COR-L47 (cell line): ENCODE measurements around the gene ADAMTS10.
"Not testable (repeated sequence)": the region's sequence is repeated elsewhere in the genome, so short reads cannot be mapped to it uniquely, and the experiment has no call there.

Experiments used
- DNase-seq: peaks from one replicate; lab custom pipeline; 2025; lab: John Stamatoyannopoulos, UW

ADAMTS10 gene

DNA sequence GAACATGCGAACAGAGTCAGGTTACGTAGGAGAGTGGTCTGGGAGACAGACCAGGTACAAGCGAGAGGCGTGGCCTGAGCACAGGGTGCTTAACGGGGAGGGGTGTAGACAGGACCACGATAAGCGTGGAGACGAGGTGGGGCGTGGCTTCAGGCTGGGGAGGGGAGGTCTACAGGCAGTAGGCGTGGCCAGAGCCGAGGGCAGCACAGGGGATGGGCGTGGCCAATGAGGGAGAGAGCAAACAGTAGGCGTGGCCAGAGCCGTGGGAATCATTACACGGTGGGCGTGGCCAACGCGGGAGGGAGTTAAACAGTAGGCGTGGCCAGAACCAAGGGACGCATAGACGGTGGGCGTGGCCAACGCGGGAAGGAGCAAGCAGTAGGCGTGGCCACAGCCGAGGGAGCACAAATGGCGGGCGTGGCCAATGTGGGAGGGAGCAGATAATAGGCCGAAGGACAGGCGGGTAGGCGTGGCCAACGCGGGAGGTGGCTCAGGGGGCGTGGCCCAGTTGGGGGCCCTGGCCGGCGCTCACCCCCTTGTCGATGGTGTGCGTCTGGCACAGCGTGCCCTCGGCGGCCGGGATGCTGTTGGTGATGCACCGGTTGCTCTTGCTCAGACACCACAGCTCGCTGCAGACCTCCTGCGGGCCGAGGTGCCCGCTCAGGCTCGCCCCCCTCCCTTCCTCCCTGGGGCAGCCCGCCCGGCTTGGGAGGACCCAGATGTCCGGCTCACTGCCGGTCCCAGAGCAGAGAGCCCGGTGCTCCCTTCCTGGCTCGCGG lies 18.1 kb downstream of the ADAMTS10 start:
- no peak for DNase-seq

DNA sequence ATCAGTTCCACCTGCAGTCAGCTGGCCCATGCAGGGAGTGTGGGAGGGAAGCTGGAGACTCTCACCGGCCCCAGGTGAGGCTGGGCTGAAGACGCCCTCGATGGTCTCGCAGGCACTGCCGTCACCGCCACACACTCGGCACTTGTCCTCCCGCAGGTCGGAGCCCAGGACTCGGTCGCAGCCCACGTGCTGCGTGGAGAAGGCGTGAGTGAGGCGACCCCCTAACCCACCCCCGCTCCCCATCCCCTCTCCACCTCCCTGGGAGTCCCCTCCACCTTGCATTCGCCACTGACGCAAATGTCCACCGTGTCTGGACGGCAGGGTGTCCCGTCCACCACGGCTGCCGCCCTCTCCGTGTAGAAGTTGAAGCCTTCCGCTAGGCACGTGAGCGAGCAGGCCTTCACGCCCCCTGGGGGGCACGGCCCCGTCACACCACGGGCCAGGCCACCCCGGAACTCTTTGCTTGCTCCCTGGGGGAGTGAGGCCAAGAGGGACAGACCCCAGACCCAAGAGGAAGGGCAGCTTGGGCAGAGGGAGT lies 21.3 kb downstream of the ADAMTS10 start:
- no peak for DNase-seq

DNA sequence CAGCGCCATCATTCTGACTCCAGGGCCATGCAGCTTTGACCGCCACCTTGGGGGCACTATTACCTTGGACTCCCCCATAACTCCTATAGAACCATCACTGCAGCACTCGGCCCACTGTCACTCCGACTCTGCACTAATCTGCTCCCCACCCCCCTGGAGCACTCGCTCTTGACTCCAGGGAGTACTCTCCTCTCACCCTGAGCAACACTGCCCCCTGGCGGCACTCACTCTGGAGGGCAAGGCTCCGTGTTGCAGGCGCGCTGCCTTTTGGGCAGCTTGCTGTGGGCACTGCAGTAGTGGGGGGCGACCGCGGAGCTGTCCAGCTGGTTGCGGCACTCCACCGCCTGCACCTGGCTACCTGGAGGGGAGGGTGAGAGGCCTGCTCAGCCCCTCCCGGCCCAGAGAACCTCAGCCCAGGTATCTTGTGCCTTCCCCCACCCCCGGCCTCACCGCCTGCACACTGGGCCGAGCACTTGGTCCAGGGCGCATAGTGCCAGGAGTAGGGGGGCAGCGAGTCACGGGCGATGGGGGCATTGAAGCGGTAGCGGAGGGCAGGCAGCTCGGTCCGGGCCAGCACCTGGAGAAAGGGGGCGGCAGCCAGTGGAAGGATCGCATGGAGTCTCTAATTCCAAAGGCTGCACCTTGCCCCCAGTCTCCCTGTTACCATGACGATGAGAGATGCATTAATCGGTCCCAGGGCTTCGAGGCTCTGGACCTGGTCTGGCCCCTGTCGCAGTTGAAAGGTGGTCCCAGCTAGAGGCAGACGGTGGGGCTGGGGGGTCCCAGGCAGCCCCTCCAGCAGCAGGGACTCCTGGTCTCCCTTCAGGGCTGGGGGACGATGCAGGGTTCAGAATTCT lies 24.4 kb downstream of the ADAMTS10 start:
- DNase-seq: no peak

DNA sequence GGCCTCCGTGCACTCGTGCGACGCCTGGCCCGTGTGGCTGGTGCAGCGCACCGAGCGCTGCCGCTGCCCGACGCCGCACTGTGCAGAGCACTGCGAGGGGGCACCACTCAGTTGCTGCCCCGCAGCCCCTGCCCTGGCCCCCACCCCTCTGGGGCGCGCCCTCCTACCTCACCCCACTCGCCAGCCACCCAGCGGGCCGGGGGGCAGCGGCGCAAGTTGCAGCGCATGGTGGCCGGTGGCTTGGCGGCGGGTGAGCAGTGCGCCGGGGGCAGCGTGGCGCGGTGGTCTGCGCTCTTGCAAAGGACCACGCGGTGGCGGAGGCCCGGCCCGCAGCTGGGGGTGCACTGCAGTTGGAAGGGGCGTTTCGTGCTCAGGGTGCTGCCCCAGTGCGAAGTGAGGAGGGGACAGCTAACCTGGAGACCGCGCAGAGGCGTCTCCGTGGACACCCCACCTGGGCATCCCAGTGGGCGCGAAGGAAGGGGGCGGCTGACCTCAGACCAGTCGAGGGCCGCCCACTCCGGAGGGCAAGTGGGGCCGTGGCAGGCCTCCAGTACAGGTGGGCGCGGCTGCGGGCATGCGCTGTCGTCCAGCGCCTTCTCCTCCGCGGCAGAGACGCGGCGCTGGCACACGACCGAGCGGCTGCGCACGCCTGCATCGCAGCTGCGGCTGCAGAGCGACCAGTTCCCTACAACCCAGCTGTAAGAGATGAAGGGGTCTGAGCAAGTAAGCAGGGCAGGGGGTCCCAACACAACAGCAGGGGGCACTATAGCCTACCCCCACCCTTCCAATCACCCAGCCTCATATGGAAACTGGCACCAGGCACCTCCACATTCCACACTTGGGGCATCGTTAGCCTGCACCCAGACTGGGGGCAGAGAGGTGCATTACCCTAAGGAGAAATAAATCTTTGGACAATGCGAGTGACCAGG lies 25.3 kb downstream of the ADAMTS10 start:
- no peak for DNase-seq

DNA sequence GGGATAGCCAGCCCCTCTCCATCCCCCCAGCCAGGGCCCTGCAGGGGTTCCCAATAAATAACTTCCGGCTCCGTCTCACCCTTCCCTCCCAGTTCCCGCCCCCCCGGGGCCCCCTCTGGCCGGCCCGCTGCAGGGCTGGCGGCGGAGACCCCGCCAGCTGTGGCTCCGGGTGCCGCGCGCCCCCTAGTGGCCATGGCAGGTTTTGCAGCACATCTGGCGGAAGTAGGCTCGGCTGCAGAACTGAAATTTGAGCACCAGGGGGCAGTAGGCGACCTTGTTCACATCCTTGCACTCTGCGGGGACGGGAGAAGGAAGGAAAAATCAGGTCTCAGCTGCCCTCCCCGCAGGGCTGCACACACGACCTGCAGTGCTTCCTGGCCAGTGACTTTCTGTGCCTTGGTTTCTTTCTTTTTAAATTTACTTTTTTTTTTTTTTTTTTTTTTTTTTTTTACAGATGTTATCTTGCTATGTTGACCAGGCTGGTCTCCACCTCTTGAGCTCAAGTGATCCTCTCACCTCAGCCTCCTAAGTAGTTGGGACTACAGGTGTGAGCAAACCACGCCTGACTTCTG lies 29.7 kb downstream of the ADAMTS10 start:
- DNase-seq: peak; percentile 31

DNA sequence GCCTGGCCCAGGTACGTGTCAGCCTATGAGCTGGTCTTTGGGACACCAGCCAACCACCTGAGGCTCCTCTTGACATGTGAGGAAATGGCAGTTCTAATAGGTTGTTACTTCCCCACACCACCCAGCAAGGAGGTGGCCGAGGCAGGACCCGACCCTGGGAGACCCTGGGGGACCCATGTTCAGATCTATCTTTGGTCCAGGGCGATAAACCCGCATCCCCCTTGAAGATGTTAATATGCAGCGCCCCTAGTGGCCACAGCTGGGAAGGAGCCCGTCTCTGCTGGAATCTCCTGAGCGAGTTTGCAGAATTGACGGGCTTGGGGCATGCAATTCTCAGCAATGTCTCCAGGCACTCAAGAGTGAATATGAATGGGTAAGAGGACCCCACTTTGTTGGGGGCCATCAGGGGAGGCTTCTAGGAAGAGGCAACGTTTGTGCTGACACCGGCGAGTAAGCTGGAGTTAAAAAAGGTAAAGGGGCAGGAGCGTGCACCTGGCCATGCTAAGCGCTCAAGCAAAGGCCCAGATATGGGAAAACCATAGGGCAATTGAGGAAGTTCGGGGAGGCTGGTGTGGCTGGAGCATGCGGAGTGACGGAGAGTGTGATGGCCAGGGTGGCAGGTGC lies 31.8 kb downstream of the ADAMTS10 start:
- peak; percentile 17 for DNase-seq

DNA sequence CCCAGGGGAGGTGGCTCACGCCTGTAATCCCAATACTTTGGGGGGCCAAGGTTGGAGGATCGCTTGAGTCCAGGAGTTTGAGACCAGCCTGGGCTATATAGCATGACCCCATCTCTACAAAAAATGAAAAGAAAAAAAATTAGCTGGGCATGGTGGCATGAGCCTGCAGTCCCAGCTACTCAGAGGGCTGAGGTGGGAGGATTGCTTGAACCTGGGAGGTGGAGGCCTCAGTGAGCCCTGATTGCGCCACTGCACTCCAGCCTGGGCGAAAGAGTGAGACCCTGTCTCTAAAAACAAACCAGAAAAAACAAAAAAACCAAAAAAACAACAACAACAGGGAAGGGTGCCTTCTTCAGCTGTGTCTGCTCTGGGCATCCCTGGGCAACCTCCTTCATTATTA lies 32.8 kb downstream of the ADAMTS10 start:
- DNase-seq: no peak

DNA sequence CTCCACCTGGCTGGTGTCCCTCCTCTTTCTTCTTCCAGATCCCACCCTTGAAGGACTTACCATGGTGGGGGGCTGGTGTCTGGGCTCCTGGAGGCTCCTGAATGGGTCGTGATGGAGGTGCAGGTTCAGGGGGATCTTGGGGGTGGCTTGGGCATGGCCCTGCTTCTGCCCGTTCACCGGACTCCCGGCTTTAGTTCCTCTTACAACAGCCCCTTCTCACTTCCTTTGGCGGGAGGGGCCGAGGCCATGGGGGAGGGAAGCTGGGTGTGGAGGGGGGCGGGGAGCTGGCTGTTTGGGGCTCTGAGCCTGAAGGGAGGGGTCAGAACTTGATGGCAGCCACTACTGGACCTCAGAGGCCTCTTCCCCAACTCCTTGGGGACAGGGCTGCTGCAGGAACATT lies 33.3 kb downstream of the ADAMTS10 start, which contains the start of gene MYO1F:
MYO1F (minus strand) TSS at position 196 of the 400 bp plus-strand sequence; CDS start at position 63, 133 bp downstream.
- DNase-seq: no peak

DNA sequence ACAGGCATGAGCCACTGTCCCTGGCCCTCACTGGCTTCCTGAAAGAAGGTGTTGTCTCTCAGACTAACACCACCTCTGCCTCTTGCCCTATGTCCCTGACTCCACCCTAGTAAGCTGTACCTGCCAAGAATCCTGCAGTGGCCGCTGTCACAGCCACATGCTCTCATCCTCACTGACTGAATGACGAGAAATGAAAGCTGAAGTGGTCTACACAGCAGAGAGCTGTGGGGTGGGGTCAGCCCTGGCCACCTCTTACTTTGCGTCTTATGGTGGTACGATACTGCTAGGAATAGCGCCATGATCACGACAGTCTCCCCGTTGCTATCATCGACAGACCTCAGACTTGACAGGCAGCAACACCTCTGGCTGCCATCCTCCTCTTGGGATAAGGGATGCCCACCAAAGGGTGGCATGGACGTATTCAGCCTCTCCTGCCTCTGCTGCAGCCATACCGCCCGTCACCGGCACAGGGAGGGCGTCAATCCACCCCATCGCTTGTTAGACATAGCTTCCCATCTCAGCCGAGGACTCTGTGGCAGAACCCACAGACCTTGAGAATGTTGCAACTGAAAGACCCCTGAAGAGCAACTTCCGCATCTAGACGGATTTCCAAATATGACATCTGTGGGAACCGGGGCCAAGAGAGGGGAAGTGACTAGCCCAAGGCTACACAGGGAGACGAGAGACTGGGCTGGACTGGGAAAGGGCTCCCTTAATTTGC lies 34.1 kb downstream of the ADAMTS10 start:
- DNase-seq: no peak

DNA sequence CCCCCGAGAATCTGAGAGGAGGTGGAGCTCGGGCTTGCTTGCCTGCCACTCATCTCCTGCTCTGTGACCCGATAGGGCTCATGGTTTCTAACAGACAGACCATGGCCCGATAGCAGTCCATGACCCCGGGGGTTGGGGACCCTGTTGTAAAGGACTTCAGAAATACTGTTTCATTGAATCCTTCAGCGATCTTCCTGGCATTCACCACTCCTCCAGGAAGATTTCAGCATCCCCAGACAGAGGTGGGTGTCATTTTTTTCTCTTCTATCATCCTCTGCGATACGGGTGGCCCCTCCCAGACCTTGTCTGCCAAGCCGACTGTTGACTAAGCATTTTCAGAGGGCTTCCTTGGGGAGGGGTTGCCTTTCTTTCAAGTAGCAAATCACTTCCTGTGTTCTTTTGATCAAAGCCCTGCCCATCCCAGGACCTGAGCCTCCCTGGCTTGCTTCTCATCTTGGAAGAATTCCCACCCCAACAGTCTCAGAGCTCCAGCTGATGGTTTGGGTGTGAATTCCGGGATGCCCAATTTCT lies 35.0 kb downstream of the ADAMTS10 start:
- no peak for DNase-seq

DNA sequence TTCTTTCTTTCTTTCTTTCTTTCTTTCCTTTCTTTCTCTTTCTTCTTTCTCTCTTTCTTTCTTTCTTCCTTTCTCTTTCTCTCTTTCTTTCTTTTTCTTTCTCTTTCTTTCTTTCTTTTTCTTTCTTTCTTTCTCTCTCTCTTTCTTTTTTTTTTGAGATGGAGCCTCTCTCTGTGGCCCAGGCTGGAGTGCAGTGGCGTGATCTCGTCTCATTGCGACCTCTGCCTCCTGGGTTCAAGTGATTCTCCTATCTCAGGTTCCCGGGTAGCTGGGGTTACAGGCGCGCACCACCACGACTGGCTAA lies 35.9 kb downstream of the ADAMTS10 start:
- DNase-seq: not testable (repeated sequence)

DNA sequence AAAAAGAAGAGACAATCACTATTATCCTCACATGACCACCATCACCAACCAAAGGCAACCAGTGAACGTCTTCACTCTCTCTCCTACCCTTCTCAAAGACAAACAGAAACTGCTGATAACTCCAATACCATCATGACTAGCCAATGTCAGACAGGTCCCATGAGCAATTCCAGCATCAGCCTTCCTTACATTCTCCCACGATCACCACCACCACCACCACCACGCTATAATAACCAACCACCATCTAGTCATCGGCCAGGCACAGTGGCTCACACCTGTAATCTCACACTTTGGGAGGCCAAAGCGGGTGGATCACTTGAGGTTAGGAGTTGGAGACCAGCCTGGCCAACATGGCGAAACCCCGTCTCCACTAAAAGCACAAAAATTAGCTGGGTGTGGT lies 37.2 kb downstream of the ADAMTS10 start:
- DNase-seq: no peak

DNA sequence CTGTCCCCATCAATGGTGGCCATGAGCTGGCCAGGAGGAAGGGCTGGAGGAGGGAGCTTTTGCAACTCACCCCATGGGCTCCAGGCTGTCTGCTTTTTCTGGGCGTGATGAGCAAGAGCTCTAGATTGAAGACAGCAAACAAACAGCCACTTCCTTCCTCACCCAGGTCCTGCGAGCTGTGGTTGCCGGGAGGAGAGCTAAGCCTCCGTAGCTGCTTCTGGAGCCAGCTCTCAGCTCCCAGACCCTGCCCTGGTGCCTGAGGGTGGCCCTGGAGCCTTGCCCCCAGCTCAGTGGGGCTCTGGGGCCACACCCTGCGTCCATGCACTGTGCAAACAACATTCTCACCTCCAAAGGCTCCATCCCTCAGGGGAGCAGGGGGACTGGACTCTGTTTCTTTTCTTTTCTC lies 39.5 kb downstream of the ADAMTS10 start:
- DNase-seq: no peak

DNA sequence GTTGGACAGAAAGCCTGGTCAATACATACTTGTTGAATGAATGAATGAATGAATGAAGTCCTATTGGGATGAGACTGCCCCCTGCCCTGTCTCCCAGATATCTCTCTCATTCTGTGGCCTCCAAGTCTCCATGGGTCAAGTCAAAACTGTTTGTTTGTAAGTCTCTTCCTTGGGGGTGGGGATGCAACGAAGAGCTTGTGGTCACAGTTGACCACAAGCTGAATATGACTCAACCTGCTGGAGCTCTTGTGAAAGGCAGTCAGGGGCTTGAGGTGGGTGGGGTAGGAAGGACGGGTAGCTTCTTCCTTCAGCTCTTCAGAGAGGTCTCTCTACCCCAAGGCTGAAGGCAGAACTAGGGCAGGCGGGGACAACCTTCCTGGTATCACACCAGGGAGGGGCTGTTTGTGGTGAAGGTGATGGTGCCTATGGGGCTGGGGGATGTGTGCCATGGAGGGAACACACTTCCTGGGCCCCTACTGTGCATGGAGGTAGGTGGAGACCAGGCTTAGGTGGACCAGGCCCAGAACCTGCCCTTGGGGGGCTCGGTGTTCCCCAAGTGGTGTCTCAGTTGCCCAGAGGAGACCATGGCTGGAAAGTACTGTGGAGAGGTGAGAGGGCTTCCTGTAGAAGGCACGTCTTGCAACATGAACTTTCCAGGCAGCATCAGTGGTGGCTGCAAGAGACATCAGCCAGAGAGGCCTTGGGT lies 41.3 kb downstream of the ADAMTS10 start:
- no peak for DNase-seq

DNA sequence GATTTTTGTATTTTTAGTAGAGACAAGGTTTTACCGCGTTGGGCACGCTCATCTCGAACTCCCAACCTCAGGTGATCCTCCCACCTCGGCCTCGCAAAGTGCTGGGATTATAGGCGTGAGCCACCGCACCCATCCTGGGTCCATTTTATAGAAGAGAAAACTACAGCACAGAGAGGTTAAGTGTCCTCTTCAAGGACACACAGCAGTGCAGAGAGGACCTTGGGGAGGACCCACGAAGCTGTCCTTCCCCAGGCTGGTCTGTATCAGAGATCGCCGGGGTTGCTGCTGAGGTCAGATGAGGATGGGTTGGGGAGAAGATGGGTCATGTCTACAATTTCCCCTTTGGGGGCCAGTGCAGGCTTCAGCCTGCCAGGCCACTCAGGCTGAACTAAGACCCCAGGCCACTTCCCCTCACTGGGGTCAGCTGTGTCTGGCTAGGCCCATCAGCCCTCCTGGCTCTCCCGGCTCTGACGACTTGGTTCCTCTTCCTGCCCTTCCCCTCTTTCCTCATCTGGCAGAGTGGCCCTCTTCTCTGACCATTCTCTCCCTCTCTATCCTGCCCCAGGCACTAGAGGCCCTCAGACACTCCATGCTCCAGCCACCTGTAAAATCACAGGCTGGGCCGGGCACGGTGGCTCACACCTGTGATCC lies 42.9 kb downstream of the ADAMTS10 start:
- no peak for DNase-seq

DNA sequence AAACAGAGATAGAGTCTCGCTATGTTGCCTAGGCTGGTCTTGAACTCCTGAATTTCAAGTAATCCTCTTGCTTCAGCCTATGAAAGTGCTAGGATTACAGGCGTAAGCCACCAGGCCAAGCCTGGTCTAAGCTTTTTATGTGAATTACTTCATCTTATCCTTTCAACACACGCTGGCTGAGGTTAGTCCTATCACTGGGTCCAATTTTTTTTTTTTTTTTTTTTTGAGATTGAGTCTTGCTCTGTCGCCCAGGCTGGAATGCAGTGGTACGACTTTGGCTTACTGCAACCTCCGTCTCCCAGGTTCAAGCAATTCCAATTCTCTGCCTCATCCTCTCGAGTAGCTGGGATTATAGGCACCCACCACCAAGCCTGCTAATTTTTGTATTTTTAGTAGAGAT lies 43.7 kb downstream of the ADAMTS10 start:
- DNase-seq: no peak

DNA sequence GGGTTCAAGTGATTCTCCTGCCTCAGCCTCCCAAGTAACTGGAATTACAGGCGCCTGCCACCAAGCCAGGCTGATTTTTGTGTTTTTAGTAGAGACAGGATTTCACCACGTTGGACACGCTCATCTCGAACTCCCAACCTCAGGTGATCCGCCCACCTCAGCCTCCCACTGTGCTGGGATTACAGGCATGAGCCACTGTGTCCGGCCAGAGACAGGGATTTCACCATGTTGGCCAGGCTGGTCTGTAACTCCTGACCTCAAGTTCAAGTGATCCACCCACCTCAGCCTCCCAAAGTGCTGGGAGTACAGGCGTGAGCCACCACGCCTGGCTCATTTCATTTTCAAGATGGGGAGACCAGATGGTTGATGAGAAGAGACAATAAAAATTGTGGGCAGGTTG lies 45.6 kb downstream of the ADAMTS10 start:
- DNase-seq: not testable (repeated sequence)

DNA sequence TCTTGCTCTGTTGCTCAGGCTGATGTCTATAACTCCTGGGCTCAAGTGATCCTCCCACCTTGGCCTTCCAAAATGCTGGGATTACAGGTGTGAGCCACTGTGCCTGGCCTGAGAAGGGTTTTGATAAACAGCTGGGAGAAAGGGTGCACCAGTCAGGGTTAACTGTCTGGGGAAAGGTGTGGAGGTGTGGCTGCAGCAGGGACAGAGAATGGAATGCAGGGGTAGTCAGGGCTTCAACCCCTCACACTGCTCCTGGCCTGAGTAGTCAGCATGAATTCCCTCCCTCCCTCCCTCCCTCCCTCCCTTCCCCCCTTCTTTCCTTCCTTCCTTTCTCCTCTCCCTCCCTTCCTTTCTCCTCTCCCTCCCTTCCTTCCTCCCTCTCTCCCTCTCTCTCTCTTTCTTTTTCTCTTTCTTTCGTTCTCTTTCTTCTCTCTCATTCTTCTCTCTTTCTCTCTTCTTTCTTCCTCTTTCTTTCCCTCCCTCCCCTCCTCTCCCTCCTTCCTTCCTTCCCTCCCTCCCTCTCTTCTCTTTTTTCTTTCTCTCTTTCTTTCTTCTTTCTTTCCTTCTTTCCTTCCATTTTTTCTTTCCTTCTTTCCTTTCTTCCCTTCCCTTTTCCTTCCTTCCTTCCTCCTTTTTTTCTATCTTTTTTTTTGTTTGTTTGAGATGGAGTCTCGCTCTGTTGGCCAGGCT lies 49.3 kb downstream of the ADAMTS10 start:
- DNase-seq: no peak
